NB4 (cell line): Measurements from ENCODE around the gene GSTM4.

ENCODE experiments used
- DNase-seq: peaks from one replicate; pipeline ENCODE4 v3.0.0; 2010; ENCODE audit warnings: low read depth
- H3K4me3 ChIP-seq: one replicate; pipeline ENCODE4 v1.5.1; 2011; ENCODE audit warnings: mild to moderate bottlenecking, low read depth, low read length, moderate library complexity
- MYC ChIP-seq: IDR thresholded peaks from 2 replicates; pipeline ENCODE4 v1.6.1; 2011; ENCODE audit warnings: low read depth, low read length
- POLR2A ChIP-seq: IDR thresholded peaks from 2 replicates; pipeline ENCODE4 v1.6.1; 2011; ENCODE audit warnings: mild to moderate bottlenecking; ENCODE audit not compliant: insufficient read length; ENCODE audit errors: extremely low read depth
- TF ChIP-seq, protein P1 (sequence below): IDR thresholded peaks from 2 replicates; pipeline ENCODE4 v1.6.1; 2011; ENCODE audit warnings: low read depth, low read length
- TF ChIP-seq, protein P2 (sequence below): IDR thresholded peaks from one replicate; pipeline ENCODE4 v1.5.1; 2012; ENCODE audit warnings: low read depth, low read length

Gene GSTM4

DNA sequence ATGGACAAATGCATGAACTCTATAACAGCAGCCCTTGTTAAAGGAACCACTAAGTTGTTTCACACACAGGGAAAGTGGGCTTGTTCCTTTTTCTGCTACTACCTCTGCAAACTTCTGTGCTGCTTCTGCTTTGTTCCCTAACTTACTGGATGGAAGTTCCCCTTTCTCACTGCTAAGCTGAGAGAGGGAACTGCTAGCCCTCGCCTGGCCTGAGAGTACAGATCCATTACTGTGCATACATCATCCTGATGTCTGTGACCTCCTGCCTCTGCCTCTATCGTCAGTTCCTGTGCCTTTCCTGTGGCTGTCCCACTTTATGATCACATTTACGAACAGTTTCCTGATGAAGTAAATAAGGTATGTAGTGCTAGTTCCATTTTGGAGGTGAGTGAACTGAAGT, 40.0 kb upstream of the GSTM4 start:
- TF ChIP-seq, protein P1, sequence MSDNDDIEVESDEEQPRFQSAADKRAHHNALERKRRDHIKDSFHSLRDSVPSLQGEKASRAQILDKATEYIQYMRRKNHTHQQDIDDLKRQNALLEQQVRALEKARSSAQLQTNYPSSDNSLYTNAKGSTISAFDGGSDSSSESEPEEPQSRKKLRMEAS: no peak
- TF ChIP-seq MYC (peak; percentile 40; the same call in 1 of the 2 replicates), POLR2A (no peak)
- TF ChIP-seq, protein P2, sequence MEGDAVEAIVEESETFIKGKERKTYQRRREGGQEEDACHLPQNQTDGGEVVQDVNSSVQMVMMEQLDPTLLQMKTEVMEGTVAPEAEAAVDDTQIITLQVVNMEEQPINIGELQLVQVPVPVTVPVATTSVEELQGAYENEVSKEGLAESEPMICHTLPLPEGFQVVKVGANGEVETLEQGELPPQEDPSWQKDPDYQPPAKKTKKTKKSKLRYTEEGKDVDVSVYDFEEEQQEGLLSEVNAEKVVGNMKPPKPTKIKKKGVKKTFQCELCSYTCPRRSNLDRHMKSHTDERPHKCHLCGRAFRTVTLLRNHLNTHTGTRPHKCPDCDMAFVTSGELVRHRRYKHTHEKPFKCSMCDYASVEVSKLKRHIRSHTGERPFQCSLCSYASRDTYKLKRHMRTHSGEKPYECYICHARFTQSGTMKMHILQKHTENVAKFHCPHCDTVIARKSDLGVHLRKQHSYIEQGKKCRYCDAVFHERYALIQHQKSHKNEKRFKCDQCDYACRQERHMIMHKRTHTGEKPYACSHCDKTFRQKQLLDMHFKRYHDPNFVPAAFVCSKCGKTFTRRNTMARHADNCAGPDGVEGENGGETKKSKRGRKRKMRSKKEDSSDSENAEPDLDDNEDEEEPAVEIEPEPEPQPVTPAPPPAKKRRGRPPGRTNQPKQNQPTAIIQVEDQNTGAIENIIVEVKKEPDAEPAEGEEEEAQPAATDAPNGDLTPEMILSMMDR: no peak
- DNase-seq: peak; percentile 93
- no peak overlapping the region for H3K4me3 ChIP-seq

DNA sequence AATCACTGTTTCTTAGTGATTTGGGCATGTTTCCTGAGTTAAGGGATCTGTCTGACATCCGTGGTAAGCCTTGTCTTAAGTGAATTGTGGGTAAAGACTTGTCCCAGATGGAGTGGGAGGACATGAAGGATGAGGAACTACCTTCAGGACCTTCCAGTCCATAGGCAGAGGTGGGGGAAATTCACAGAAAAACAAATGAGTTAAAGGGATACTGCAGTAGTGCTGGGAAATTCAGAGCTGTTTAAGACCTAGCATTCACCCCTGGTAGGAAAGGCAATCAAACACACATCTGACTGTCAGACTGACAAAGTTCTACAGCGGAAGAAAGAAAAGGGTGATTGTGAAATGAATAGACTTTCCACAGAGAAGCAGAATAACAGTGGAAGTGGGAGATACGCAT, 39.5 kb upstream of the GSTM4 start:
- DNase-seq: no peak
- TF ChIP-seq, protein P1: no peak
- TF ChIP-seq POLR2A (no peak), MYC (no peak; the same call in 1 of the 2 replicates)
- TF ChIP-seq, protein P2: no peak
- H3K4me3 ChIP-seq: no peak overlapping the region

DNA sequence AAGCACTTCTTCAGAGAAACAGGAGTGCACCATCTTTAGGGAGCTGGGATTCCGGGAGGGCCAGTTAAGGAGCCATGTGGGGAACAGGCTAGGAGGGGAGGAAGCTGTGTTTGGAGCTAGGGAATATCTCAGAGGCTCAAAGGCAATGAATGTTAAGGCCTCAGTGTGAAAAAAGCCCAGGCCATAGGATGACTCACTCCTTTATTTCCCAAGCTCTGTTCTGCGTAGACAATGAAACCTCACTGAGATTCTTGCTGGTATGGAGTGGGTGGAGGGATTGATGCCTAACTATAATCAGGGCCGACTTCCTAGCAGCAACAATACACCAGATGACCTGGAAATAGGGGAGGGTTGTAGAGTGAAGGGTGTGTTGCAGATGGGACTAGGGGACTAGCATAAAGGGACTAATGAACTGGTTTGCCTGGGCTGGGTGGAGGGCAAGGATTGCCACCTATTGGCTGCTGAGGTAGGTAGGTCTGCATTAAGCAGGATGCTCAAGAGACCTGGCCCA, 38.6 kb upstream of the GSTM4 start:
- peak; percentile 80 for DNase-seq
- TF ChIP-seq MYC (no peak), POLR2A (no peak)
- TF ChIP-seq, protein P1: no peak
- TF ChIP-seq, protein P2: no peak
- no peak overlapping the region for H3K4me3 ChIP-seq

DNA sequence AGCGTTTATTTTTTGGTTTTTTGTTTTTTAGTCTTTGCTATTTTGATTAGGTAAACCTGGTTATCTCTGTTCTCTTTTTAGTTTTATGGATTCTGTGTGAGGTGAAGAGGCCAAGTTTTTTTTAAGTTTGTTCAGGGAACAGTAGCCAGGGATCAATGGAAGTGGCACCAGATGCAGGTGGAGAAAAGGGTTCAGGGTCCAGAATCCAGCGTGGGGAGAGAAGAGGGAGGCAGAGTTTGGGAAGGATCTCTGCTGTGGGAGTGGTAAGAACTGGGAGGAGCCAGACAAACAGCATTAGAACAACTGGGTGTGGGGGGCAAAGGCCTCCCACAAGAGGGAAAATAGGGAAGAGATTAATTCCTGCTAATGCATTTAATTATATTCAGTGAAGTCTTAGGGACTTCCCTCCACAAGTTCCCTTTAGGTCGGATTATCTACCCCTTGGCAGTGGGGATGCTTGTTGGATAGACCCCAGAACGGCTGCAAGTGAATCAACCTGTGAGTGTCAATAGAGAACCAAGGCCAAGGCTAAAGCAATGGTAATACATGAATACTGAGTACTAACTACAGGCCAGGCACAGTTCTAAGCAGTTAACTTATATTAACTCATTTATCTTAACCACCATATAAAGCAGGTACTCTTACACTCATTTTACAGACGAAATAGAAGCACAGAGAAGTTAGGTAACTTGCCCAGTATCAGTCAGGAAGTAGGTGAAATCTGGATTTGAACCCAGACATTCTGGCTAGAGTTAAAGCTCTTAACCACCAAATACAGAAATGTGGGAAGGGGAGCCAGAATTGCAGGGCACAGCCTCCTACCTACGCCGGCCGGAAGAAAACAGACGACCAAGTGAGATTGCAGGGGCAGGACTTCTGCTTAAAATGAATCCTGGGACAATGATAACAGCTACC, 37.0 kb upstream of the GSTM4 start:
- TF ChIP-seq MYC (no peak), POLR2A (no peak)
- TF ChIP-seq, protein P1: no peak
- TF ChIP-seq, protein P2: no peak
- no peak for DNase-seq
- peak overlapping the region; percentile 87 for H3K4me3 ChIP-seq

DNA sequence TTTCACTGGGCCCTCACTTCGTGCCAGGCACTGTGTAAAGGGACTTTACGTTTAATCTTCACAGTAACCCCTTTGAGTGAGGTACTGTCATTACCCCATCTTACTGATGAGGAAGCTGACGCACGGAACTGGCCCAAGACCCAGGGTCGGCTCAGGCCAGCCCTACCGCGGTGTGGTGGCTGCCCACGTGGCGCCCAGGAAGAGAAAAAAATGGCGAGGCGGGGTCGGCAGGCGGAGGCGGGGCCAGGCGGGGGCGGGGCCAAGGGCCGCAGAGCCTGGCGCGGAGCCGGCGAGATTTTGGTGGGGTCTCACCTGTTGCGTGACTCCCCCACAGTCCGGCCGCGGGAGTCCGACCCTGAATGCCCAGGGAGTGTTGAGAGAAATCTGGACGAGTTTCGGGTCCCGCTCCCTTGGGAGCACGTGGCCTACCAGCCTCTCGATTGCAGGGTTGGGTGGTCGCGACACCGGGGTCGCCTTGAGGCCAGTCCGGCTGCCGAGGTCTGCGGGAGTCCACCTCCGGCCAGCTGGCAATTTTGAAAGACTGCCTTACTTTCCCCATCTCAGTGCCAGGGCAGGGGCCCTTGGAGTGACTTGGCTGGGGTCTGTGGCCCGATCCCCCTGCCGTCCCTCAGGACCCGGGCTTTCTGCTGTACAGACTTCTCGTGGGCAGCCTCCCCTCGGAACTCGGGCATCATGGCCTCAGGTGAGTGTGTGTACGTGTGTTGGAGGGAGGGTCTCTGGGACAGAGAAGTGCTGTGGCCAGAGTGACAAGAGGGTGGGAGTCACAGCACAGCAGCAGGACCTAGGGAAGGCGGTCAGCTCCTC, 36.1 kb upstream of the GSTM4 start, which contains the start of the genes AMPD2 and GNAT2:
Gene AMPD2 (plus strand): TSS at position 262 of the 825 bp plus-strand sequence. CDS start 1,339 bp downstream, outside the sequence.
Gene GNAT2 (minus strand): TSS at position 41 of the 825 bp plus-strand sequence. CDS start 6,746 bp downstream, outside the sequence.
- TF ChIP-seq, protein P1: peak; percentile 96
- TF ChIP-seq POLR2A (peak; percentile 72), MYC (peak; percentile 99)
- TF ChIP-seq, protein P2: no peak
- peak within 1 kb of the TSS; percentile 87 for H3K4me3 ChIP-seq
- peak; percentile 91 for DNase-seq
